Glomerular visceral epithelial cell (primary cell): Measurements from ENCODE around the gene SMAD7.

Experiments
- DNase-seq: peaks from one replicate; pipeline ENCODE4 v3.0.0-alpha.2; 2016; ENCODE audit errors: extremely low spot score

The SMAD7 gene

DNA sequence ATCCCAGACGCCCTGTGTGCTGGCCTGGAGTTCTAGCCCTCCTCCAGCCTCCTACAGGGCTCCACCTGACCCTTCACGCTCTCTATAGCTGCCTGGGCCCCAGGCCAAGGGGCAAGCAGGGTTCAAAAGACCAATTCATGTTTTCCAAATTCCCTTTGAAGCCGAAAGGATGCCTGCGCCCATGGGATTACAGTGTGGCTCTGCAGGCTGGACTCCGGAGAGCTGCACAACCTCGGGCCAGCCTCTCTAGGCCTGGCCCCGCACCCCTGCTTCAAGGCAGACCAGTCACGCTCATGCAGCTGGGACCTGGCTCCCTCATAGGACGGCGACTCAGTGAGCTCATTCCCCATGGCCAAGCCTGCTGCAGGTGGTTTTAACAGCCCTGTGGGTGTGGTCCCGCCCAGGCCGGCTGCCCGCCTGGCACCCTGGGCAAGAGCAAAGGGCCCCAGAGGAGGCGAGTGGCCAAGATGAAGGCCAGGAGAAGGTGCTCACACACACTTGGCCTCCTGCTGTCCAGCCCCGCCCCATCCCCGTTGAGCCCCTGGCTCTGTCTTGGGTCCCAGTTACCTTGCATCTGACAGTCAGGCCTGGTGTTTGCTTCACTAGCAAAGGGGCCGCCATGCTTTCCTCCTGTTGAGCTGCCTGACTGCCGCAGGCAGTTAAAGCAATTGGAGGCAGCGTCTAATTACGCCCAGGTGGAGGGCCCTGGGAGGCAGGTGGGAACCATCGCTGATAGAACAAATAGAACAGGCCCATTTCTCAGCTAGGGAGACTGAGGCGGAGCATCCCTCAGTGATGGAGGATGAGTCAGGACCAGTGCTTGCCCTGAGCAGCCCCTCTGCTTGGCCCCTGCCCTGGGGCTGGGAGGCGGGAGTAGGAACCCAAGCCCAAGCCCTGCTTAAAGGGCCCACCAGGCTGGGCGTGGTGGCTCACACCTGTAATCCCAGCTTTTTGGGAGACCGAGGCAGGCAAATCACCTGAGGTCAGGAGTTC is 56.9 kb downstream of the SMAD7 start:
- DNase-seq: no peak

DNA sequence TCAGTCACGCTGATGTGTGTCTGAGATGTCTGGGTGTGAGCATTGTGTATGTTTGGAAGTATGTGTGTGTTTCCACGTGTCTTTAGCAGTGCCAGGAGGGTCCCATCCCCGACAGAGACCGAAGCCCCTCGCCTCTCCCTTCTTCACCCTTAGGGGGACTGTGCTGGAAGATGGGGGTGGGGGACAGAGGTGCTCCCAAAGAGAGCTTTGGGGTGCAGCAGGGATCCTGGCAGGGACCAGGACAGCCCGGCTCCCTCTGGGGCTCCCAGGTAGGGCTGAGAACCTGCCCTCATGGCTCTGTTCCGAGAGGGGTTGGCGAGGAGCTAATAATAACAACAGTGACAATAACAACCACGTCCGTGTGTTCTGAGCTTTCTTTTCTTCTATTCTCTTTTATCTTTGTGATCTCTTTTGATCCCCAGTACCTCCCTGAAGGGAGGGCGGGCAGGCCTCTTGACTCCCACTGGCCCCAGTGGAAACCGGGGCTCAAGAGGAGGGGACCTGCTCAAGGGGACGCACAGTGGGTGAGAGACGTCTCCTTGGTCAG is 57.6 kb downstream of the SMAD7 start:
- no peak for DNase-seq

DNA sequence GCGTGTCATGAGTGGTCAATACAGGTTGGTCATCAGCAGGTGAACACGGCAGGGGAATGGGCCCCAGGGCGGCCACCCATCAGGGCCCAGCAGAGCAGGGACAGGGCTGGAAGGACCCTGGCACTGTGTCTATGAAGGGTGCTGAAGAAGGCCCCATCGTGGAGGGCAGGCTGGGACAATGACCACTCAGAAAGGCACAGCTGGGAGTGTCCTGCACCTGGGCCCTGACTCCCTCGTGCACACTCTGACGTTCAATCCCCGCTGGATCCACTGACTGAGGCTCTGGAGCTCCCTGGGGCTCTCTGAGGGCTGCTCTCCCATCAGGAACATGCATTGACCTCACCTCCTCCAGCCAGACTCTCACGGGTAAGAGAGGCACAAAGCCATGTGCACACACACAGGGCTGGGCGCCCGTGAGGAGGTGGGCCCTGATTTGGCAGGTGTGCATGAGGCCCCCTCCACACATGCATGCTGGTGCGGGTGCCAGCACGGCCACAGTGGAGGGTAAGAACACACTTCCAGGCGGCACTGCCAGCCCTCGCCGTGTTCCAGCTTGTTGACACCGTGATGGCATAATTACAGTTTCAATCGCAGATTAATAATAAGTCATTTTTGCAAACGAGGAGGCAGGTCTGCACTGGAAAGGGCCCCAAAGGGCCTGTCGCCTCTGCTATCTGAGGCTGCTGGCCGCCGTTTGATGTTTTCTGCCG is 58.5 kb downstream of the SMAD7 start:
- no peak for DNase-seq

DNA sequence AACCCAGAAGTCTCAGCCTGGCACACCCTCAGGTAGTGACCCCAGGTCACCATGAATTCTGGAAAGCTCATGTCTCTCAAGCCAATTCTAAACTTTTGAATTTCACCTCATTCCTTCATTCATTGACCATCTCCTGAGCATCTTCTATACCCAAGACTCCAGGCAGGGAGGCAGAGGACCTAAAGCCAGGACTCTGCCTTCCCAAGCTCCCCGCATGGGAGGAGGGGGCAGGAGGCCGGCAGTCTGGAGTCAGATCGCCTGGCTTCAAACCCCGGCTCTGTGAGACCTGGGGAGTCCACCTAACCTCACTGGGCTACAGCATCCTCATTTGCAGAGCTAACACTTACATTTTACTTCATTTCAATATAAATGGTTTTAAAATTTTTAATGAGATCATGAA is 59.0 kb downstream of the SMAD7 start:
- no peak for DNase-seq

DNA sequence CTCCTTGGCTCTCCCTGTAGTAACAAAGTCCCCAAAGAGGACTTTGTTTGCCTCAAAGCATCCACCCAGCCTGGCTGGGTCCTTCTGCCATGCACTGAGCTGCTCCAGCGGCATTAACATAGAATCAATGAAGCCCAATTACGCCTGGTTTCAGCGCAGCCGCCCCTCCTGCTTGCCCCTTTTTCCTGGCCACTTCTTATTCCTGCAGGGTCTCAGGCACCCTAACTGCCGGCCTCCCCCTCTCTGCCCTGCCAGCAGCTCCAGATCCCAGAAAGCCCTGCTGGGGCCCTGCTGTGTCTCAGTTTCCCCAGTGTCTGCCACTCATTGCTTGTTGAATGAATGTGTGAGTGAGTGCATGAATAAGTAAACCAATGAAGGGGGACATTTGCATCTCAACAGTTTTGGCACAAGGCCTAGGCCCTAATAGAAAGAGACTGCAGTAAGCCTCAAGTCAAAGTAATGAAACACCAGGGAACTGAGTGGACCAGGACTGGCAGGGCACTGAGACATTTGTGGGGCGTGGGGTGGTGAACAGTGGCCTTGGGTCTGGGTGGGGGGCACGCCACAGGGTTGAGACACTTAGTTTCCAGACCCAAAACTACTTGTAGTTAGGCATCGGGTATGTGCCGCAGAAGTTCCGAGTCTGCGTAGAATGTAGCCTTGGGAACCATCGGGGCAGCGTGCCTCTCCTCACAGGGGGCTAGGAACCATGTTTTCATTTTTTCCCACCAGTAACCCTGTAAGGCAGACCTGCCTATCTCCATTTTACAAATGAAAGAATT is 60.6 kb downstream of the SMAD7 start:
- no peak for DNase-seq

DNA sequence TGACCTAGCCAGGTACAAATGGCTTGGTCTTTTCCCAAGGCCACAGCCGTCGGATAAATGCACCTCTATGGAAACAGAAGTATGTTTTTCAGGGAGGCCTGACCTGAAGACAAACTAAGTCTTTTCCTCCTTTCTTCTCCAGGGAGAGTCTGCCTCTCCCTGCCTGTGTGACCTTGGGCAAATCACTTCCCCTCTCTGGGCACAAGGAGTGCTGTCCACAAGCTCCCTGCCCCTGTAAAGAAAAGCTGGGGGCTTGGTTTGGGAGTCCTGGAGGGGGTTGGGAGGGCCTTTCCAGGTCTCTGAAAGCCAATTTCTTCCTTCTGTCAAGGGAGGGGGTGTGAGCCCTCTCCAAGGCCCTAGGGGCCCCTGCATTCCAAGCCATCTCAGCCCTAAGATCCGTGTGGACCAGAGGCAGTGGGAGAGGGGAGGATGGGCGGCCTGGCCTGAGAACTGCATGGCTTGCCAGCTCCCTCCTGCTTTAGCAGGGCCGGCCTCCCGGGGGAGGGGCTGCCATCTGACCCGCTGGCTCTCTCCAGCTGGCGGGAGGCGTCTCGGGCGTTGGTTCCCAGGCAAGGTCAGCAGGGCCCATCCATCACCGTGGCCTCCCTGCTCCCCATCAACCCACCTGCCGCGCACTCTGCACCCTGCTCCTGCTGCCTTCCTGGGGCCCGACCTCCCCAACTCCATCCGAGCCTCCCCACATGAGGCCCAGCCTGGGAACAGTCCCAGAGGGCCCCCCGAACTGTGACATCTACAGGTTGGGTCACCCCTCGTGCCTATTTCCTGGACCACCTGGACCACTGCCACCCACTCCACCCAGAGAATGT is 61.4 kb downstream of the SMAD7 start:
- no peak for DNase-seq

DNA sequence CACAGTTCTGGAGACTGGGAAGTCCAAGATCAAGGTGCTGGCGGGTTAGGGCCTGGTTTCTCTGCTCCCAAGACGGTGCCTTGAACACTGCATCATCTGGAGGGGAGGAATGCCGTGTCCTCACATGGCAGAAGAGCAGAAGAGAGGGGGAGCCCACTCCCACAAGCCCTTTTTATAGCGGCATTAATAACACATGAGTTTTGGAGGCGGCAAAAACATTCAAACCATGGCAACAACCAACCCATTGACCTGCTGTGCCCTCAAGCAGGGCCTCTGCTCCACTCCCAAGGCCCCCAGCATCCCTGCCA is 62.0 kb downstream of the SMAD7 start:
- DNase-seq: no peak

DNA sequence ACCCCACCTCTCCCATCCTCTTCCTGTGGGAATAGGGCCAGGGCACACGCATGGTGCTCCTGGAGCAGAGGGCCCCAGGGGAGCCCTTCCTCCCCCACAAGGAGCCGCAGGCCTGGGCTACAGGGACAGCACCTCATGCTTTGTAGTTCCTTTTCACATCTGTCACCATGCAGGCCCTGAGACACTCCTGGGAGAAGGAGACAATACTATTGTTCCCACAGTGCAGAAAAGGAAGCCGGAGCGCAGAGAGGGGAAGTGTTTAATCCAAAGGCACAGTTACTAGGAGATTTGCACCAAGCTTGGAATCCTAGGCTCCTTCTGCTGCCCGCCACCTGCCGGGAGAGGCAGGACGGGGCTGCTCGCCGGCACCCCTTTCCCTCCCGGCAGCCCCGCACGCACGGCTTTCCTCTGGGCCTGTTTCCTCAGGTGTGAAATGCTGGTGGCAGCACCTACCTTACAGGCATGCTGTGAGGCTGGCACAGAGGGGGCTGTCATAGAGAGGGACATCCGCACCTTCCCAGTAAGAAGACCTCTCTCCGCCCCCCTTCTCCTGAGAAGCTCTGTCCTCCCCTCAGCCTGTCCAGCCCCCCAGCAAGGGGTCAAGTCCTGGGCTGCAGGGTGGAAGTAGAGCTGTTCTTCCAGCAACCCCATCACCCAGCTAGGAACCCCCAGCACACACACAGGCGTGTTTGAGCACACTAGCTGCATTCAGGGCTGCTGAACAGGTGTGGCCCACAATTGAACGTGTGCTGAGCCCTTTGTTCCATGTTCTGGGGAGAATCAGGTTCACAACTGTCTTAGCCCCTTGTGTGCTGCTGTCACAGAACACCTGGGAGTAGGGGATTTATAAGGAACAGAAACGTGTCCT is 62.6 kb downstream of the SMAD7 start:
- DNase-seq: no peak

DNA sequence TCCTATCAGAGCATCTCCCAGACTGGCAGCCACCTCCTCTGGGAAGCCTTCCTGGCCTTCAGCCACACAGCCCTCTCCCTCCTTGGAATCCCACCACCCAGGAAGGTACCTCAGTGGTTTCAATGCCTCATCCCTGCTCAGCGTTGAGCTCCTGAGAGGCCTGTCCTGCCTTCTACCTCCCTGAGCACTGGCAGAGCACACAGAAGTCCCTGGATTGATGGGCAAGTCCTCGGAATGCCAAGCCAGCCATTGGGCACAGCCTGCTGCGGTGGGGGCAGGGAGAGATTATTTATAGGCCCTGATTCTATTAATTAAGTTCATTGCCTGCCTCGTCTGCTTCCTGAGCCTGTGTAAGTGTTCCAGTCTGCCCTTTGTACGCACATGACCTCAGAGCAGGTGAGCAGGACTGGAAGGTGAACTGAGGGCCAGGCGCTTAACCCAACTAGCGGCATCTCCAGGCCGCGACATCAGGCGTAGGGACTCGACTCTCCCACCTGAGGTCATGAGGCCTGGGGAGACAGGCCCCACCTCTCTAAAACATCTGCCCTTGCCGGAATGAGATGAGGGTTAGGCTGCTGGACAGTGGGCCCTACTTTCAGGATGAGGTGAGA is 63.4 kb downstream of the SMAD7 start:
- no peak for DNase-seq

DNA sequence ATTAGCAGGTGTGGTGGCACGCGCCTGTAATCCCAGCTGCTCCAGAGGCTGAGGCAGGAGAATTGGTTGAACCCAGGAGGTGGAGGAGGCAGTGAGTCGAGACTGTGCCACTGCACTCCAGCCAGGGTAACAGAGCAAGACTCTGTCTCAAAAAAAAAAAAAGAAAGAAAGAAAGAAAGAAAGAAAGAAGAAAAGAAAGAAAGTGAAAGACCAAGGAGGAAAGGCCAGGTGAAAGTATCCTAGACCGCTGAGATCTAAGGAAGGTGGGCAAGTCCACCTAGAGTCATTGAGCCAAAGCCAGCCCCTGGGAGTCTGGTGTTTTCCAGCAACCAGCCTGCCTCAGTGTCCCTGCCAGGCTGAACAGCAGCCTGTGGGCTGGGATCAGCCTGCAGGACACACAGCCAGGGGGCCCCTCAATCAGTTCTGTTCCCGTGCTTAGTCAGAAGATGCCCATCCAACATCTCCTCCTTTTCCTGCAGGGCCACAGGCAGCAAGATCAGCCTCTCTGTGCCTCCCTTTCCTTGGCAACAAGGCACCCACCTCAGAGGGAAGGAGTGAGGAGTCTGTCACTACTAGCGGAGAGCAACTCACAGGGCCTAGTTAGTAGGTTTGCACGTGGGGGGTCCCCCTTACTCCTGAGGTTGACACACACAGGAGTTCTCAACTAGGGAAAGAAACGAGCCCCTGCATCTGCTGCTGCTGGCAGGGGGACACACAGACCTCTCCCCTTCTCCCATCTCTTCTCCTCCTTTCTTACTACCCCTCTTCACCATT is 64.1 kb downstream of the SMAD7 start:
- no peak for DNase-seq

DNA sequence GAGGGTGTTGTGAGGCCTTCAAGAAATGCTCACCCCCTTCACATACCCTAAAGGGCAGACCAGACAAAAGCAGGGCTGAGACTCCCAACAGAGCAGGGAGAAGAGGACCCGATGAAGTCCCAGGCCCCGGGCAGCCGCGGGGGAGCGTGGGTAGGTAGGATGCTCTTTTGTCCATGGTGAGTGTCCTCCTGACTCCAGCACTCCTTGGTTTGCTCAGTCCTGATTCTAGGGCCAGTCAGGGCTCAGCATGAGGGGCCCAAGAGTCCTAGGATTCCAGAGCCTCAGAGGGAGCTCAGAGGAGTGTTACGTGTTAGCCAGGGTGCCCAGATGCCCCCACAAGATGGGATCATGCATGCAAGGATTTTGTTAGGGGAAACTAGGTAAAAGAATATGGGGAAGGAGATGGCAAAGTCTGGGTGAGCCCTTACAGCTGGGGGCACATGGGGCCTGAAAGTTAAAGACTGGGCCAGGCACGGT is 64.8 kb downstream of the SMAD7 start:
- no peak for DNase-seq

DNA sequence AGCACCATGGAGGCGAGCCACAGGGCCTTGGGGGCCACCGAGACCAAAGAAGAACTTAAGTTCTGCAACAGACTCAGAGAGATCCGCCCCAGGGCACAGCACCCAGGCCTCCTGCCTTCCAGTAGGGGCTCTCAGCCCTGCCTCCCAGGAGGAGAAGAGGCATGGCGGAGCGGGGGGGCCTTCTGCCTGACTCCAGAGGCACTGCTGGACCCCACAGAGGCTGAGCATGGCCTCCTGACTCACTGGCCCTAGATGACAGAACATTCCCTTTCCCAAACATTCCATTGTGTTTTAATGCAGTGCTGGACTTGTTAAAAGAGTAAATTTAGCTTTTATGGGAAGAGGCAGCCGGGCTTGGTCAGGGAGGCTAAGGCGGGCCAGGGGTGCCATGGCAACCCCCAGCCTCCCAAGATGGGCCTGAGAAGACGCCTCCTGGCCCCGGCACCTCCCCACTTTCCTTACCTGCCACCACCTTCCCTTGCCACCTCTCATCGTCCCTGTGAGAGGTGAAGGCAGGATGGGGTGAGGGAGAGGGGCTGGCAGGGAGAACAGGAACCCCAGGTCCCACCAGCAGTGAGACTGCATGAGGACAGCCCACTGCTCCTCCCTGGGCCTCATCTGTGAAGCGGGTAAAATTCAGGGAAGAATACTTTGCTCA is 65.4 kb downstream of the SMAD7 start:
- DNase-seq: no peak

DNA sequence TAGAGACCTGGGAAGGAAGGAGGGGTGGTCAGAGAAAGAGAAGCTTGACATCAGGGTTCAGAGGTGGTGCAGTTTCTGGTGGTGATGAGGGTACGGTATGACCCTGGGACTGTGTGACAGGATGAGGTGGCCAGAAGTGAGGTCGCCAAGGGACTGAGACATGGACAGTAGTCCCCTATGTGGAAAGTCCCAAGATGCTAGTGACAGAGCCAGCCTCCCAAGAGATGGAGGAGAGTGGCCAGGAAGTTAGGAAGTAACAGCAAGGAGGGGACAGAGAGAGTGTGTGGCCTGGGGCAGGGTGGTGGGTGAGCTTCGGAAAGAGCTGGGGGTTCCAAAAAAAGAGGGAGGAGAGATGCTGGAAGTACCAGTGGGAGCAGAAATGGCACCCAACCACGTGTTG is 66.0 kb downstream of the SMAD7 start:
- no peak for DNase-seq

DNA sequence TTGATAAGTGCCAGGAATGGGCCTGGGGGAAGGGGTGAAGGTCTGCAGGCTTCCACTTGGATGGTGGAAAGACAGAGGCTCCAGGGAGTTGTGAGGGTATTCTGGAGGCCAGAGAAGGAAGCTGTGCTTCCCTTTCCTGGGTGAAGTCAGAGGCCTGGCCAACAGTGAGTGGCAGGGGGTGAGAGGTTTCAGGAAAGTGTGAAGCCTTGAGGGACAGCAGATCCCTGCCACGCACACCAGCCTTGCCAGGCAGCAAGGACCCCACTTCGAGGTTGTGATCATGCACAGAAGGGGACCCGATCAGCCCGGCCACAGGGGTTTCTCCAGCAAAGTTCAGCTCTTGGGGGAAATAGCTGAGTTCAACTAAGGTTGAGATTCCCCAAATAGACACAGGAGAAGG is 66.5 kb downstream of the SMAD7 start:
- DNase-seq: no peak

DNA sequence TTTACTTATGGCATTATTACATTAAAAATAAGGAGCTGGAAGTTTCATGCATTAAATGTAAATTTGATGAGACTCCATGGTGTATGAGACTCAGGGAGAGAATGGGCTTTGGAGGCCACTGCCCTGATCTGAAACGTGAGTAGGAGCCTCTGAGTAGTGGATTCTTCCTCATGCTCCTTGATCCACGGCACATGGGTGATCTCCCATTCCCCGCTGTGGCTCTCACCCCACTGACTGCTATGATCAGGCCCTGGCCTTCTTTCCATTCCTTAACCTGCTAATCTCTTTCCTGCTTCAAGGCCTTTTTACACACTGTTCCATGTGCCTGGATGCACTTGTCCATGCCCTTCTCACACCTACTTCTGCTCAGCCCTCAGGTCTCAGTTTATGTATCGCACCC is 68.4 kb downstream of the SMAD7 start:
- DNase-seq: no peak

DNA sequence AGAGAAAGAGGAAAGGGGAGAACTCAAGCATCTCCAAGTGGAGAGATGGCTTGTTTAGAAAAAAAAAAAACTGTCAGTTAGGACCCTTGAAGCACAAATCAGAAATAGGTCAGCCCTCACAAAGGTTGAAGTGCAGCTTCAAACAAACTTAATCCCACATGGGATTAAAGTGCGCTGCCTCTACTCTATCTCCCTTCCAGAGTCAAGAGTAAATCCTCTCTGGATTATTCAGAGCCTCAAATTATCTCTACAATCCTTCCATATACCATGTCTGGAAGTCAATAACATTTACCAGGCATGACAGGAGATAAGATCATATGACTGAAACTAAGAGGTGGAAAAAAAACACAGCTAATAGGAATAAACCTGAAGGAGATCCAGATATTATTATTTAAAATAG is 69.8 kb downstream of the SMAD7 start:
- no peak for DNase-seq

DNA sequence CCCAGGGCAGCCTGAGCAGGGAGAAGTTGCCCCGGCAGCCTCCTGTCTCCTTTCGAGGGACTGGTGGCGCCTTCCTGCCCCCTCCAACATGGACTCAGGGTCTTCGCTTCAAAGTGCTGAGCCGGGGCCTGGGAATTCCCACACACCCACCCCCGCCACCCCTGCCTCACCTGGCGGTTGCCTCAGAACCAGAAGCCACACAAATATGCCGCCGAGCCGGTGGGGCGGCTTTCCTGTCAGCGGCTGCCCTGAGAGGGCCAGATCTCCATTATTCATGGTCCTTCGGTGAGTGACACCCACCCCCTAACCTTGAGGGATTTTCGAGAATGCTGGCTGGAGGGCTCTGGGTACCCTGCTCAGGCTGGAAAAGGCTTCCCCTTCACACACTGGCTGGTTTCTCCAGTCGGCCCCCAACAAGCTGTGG is 71.7 kb downstream of the SMAD7 start:
- no peak for DNase-seq

DNA sequence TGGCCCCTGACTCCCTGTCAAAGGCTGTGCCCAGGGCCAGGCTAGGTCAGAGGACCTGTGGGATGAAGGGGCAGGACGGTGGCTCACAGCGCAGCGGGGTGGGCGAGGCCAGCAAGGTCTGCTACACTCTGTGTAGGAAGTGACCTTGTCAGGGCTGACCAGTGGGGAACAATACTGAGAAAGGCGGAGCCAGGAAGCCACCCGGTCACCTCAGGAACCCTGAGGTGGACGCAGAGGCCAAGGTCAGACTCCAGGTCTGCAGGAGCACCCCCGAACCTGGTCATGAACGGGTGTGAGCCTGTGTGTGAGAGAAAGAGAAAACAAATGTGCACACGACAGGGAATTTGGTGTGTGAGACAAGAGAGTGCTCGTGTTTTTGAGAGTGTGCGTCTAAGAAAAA is 72.3 kb downstream of the SMAD7 start:
- DNase-seq: no peak
